Measurements from ENCODE around the gene CFAP90. TPM values are rescaled to one million over a fixed set of nuclear protein-coding genes. Genes with fewer than 3 reads are reported as not detected.

Gene CFAP90
- polyA plus RNA-seq, 1 experiment: 0.10 TPM

GRCh38 chr5:7814816-7815215 lies 36.1 kb downstream of the CFAP90 start:
- ChIA-PET POLR2A (no interaction called here), CTCF (interaction anchor here (1.4 kb wide), 1 partner anchor 9 kb away, joined by 5 read pairs; no protein-coding TSS in a partner anchor)
- DNase-seq (ENCODE audit: low read depth, low spot score): no peak
- Histone ChIP-seq H3K9me3 (ENCODE audit: control insufficient read depth, insufficient read depth, low read length) (no peaks in the 10 kb centered on the region), H3K27me3 (ENCODE audit: control insufficient read depth, insufficient read depth, low read length) (no peaks in the 10 kb centered on the region), H3K4me3 (ENCODE audit: low read depth, low read length) (no peak overlapping the region), H3K27ac (ENCODE audit: low read depth, low read length) (no peak overlapping the region)
- TF ChIP-seq CTCF (IDR thresholded peaks at IDR 0.05; ENCODE audit: low read depth, low read length): no peak

- ChIA-PET CTCF (interaction anchor here (0.6 kb wide), 1 partner anchor 1367 kb away, joined by 3 read pairs; no protein-coding TSS in a partner anchor), POLR2A (no interaction called here)
- no peak for DNase-seq (ENCODE audit: low read depth, low spot score)
- no peak for TF ChIP-seq CTCF (IDR thresholded peaks at IDR 0.05; ENCODE audit: low read depth, low read length)
- H3K27ac ChIP-seq (ENCODE audit: low read depth, low read length): no peak overlapping the region
- no peaks in the 10 kb centered on the region for H3K9me3 ChIP-seq (ENCODE audit: control insufficient read depth, insufficient read depth, low read length)
- no peaks in the 10 kb centered on the region for H3K27me3 ChIP-seq (ENCODE audit: control insufficient read depth, insufficient read depth, low read length)
- H3K4me3 ChIP-seq (ENCODE audit: low read depth, low read length): no peak overlapping the region
Measured at GRCh38 chr5:7813576-7813975, 37.4 kb downstream of the CFAP90 start.

- DNase-seq (ENCODE audit: low read depth, low spot score): no peak
- CTCF ChIA-PET: no interaction called here
- no peak overlapping the region for H3K27ac ChIP-seq (ENCODE audit: low read depth, low read length)
- H3K27me3 ChIP-seq (ENCODE audit: control insufficient read depth, insufficient read depth, low read length): no peaks in the 10 kb centered on the region
- H3K4me3 ChIP-seq (ENCODE audit: low read depth, low read length): no peak overlapping the region
- POLR2A ChIA-PET: no interaction called here
- H3K9me3 ChIP-seq (ENCODE audit: control insufficient read depth, insufficient read depth, low read length): no peaks in the 10 kb centered on the region
- TF ChIP-seq CTCF (IDR thresholded peaks at IDR 0.05; ENCODE audit: low read depth, low read length): no peak
Measured at GRCh38 chr5:7813007-7813406, 37.9 kb downstream of the CFAP90 start.

- ChIA-PET POLR2A (no interaction called here), CTCF (no interaction called here)
- no peaks in the 10 kb centered on the region for H3K9me3 ChIP-seq (ENCODE audit: control insufficient read depth, insufficient read depth, low read length)
- no peaks in the 10 kb centered on the region for H3K27me3 ChIP-seq (ENCODE audit: control insufficient read depth, insufficient read depth, low read length)
- no peak overlapping the region for H3K4me3 ChIP-seq (ENCODE audit: low read depth, low read length)
- TF ChIP-seq CTCF (IDR thresholded peaks at IDR 0.05; ENCODE audit: low read depth, low read length): no peak
- no peak overlapping the region for H3K27ac ChIP-seq (ENCODE audit: low read depth, low read length)
- DNase-seq (ENCODE audit: low read depth, low spot score): no peak
Measured at GRCh38 chr5:7811715-7812114, 39.2 kb downstream of the CFAP90 start.

GRCh38 chr5:7808998-7809397 lies 41.9 kb downstream of the CFAP90 start:
- Histone ChIP-seq H3K27ac (ENCODE audit: low read depth, low read length) (no peak overlapping the region), H3K27me3 (ENCODE audit: control insufficient read depth, insufficient read depth, low read length) (no peaks in the 10 kb centered on the region), H3K4me3 (ENCODE audit: low read depth, low read length) (no peak overlapping the region), H3K9me3 (ENCODE audit: control insufficient read depth, insufficient read depth, low read length) (no peaks in the 10 kb centered on the region)
- ChIA-PET CTCF (interaction anchor here (1.2 kb wide), 1 partner anchor 8 kb away, joined by 5 read pairs; no protein-coding TSS in a partner anchor), POLR2A (no interaction called here)
- no peak for TF ChIP-seq CTCF (IDR thresholded peaks at IDR 0.05; ENCODE audit: low read depth, low read length)
- no peak for DNase-seq (ENCODE audit: low read depth, low spot score)

Measured in AG04450 (cell line).